Measurements from ENCODE around the gene COL5A1. TPM values are rescaled to one million over a fixed set of nuclear protein-coding genes. Genes with fewer than 3 reads are reported as not detected.

Gene COL5A1
- total RNA-seq, 2 donors from 2014 or later = 10.9 to 22.0 TPM

- TF ChIP-seq CTCF (IDR thresholded peaks at IDR 0.05) = no peak
Measured at GRCh38 chr9:134802216-134802795, 160.7 kb downstream of the COL5A1 start.

GRCh38 chr9:134804871-134805270 is 163.3 kb downstream of the COL5A1 start:
- TF ChIP-seq CTCF (IDR thresholded peaks at IDR 0.05) = no peak
- Histone ChIP-seq H3K36me3 (no peaks in the 10 kb centered on the region), H3K4me3 (no peak overlapping the region), H3K4me1 (peaks cover 0 to 21% of the 10 kb centered on the region in 2 donors), H3K9me3 (no peaks in the 10 kb centered on the region), H3K27ac (no peak overlapping the region), H3K27me3 (no peaks in the 10 kb centered on the region)
- DNase-seq (ENCODE audit: low spot score) = no peak

More at GRCh38 chr9:134802216-134802795, 160.7 kb downstream of the COL5A1 start:
- H3K27me3 ChIP-seq = no peaks in the 10 kb centered on the region
- no peak overlapping the region for H3K4me3 ChIP-seq
- DNase-seq (ENCODE audit: low spot score) = no peak
- no peaks in the 10 kb centered on the region for H3K9me3 ChIP-seq
- H3K4me1 ChIP-seq = peaks cover 0 to 8% of the 10 kb centered on the region in 2 donors
- peak overlapping the region in 1 of 2 donors; percentile 57 for H3K27ac ChIP-seq
- no peaks in the 10 kb centered on the region for H3K36me3 ChIP-seq

GRCh38 chr9:134807716-134808446 is 166.3 kb downstream of the COL5A1 start:
- Histone ChIP-seq H3K36me3 (no peaks in the 10 kb centered on the region), H3K9me3 (no peaks in the 10 kb centered on the region), H3K27me3 (no peaks in the 10 kb centered on the region), H3K27ac (no peak overlapping the region), H3K4me1 (peaks cover 0 to 21% of the 10 kb centered on the region in 2 donors), H3K4me3 (no peak overlapping the region)
- TF ChIP-seq CTCF (IDR thresholded peaks at IDR 0.05) = no peak
- no peak for DNase-seq (ENCODE audit: low spot score)

GRCh38 chr9:134808447-134808792 is 166.8 kb downstream of the COL5A1 start:
- H3K27ac ChIP-seq = no peak overlapping the region
- H3K36me3 ChIP-seq = no peaks in the 10 kb centered on the region
- TF ChIP-seq CTCF (IDR thresholded peaks at IDR 0.05) = no peak

GRCh38 chr9:134809292-134809691 is 167.7 kb downstream of the COL5A1 start:
- Histone ChIP-seq H3K36me3 (no peaks in the 10 kb centered on the region), H3K27me3 (no peaks in the 10 kb centered on the region), H3K27ac (no peak overlapping the region), H3K4me3 (no peak overlapping the region), H3K9me3 (no peaks in the 10 kb centered on the region), H3K4me1 (peaks cover 0 to 21% of the 10 kb centered on the region in 2 donors)
- DNase-seq (ENCODE audit: low spot score) = peak; percentile 65
- TF ChIP-seq CTCF (IDR thresholded peaks at IDR 0.05) = no peak

More at GRCh38 chr9:134808447-134808792, 166.8 kb downstream of the COL5A1 start:
- no peak overlapping the region for H3K4me3 ChIP-seq
- peaks cover 0 to 21% of the 10 kb centered on the region in 2 donors for H3K4me1 ChIP-seq
- H3K27me3 ChIP-seq = no peaks in the 10 kb centered on the region
- DNase-seq (ENCODE audit: low spot score) = no peak
- H3K9me3 ChIP-seq = no peaks in the 10 kb centered on the region

All from right atrium auricular region (tissue), 2 donors.